GM12891 (cell line): ENCODE results near the gene POLDIP2.

ENCODE experiments used
- PAX5 ChIP-seq: IDR thresholded peaks from 2 replicates; pipeline ENCODE4 v1.6.1; 2011; ENCODE audit warnings: low read length, moderate library complexity, mild to moderate bottlenecking; ENCODE audit not compliant: insufficient read depth, severe bottlenecking
- POLR2A ChIP-seq: IDR thresholded peaks from 2 replicates; pipeline ENCODE4 v1.6.1; 2011; ENCODE audit warnings: low read depth, low read length, control low read depth
- POLR2AphosphoS5 ChIP-seq: IDR thresholded peaks from 2 replicates; pipeline ENCODE4 v1.6.1; 2011; ENCODE audit warnings: low read depth, low read length, control low read depth
- TAF1 ChIP-seq: IDR thresholded peaks from 2 replicates; pipeline ENCODE4 v1.6.1; 2011; ENCODE audit warnings: low read depth, low read length, control low read depth

- TF ChIP-seq TAF1 (no peak), POLR2A (no peak), POLR2AphosphoS5 (no peak), PAX5 (no peak)
Observed at GRCh38 chr17:28357901-28358197, 522 bp upstream of the POLDIP2 start.
